ENCODE measurements around the gene GLRA3.

Gene GLRA3

GRCh38 chr4:174681723-174682300 is 147.2 kb downstream of the GLRA3 start:
- no peak for TF ChIP-seq CTCF (conservative IDR thresholded peaks at IDR 0.05)
- H3K27ac ChIP-seq: no peak overlapping the region

GRCh38 chr4:174674305-174674840 is 154.7 kb downstream of the GLRA3 start:
- TF ChIP-seq CTCF (conservative IDR thresholded peaks at IDR 0.05): no peak
- no peak overlapping the region for H3K27ac ChIP-seq

GRCh38 chr4:174673865-174674264 is 155.2 kb downstream of the GLRA3 start:
- TF ChIP-seq CTCF (conservative IDR thresholded peaks at IDR 0.05): no peak
- H3K27ac ChIP-seq: no peak overlapping the region

GRCh38 chr4:174672276-174672675 is 156.8 kb downstream of the GLRA3 start:
- no peak for TF ChIP-seq CTCF (conservative IDR thresholded peaks at IDR 0.05)
- H3K27ac ChIP-seq: no peak overlapping the region

GRCh38 chr4:174669270-174669669 is 159.8 kb downstream of the GLRA3 start:
- H3K27ac ChIP-seq: no peak overlapping the region
- no peak for TF ChIP-seq CTCF (conservative IDR thresholded peaks at IDR 0.05)

GRCh38 chr4:174665799-174666198 is 163.2 kb downstream of the GLRA3 start:
- H3K27ac ChIP-seq: no peak overlapping the region
- no peak for TF ChIP-seq CTCF (conservative IDR thresholded peaks at IDR 0.05)

GRCh38 chr4:174663216-174663615 is 165.8 kb downstream of the GLRA3 start:
- H3K27ac ChIP-seq: no peak overlapping the region
- TF ChIP-seq CTCF (conservative IDR thresholded peaks at IDR 0.05): no peak

Measured in VCaP (cell line).